Stimulated activated CD4-positive, alpha-beta T cell treated with anti-CD3 and anti-CD28 coated beads, Interleukin-15, amount 100 ng/mL, for 48 hours (primary cell): ENCODE data around the gene ITGA1.
"Not testable (repeated sequence)": the region's sequence is repeated elsewhere in the genome, so short reads cannot be mapped to it uniquely, and the experiment has no call there.

Source experiments
- DNase-seq, 2 donors: peaks; one replicate each; pipeline ENCODE4 v3.0.0-alpha.2; 2020; ENCODE audit warnings: low read depth in 2 of 2

The ITGA1 gene

DNA sequence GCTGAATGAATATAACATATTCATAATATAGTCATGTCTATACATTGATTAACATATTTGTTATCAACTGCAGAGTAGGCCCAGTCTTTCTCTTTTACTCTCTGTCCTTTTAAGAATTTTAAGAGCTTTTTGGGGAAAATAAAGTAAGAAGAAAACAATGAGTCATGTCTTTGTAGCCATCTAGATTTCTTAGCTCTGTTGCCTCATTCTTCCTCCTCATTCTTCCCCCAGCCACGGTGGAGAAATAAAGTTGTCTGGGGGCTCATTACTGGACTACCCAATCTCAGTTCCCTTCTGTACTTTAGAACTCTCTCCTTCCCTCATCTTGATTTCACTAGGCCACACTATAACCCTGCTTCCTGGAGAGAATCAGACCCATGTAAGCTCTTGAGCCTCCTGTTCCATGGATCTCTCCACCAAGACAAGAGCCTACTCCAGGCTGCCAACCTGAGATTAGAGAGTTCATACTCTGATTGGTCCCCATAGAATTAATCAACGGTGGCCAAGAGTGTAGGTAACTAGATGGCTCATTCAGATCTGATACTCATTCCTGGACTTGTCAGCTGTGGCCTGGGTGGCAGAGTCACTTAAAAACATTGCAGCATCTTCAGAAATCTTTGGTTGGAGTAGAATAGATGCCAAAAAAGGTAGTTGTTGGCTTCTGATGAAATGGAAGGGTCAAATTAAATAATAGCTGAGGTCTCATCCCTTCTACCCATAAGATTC lies 44.2 kb downstream of the ITGA1 start:
- DNase-seq = no peak

DNA sequence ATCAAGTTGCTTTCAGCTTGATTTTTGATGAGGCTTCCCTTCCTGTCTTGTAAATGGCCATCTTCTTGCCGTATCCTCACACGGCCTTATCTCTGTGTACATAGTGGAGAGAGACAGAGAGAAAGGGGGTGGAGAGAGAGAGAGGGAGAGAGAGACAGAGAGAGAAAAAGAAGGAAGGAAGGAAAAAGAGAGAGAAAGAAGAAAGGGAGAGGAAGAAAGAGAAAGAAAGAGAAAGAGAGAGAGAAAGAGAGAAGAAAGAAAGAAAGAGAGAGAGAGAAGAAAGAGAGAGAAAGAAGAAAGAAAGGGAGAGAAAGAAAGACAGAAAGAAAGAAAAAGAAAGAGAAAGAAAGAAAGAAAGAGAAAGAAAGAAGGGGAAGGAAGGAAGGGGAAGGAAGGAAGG lies 46.6 kb downstream of the ITGA1 start:
- DNase-seq = no peak

GRCh38 chr5:52837068-52837467 lies 49.4 kb downstream of the ITGA1 start:
- no peak for DNase-seq

GRCh38 chr5:52837591-52838001 lies 49.9 kb downstream of the ITGA1 start:
- no peak for DNase-seq

- DNase-seq = no peak
These were observed 50.8 kb downstream of the ITGA1 start for GRCh38 chr5:52838326-52839015.

GRCh38 chr5:52839285-52839684 lies 51.6 kb downstream of the ITGA1 start:
- no peak for DNase-seq

DNA sequence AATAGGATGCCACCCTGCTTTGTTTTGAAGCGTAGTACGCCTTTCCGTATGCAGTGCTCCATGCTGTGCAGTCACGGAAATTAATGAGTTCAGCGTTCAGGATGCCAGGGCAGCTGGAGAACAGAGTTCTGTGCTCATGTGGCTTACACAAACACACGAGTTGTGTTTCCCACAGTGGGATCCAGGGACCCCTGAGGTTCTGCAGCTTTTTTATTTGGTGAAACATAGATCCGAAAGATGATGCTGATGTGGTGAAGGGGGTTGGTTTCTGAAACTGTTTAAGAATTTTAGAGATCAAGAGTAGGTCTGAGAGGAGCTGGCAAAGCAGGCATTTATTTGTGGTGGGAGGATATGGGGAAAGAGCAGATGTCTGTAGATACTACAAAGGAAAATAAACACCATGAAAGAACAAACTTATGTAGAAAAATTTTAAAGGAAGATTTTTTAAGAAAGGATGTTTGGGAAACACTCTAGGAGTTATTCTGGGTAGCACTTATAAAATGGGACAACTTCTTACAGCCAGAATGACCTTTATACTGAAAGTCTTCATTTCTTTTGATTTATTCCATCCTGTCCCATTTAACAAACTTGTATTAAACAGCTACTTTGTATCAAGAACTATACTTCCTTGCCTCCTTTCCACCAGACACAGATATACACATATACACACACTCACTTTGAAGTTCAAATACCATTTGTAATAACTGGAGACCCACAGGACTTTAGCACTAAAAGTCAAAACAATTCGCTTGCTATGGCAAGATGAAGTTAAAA lies 52.7 kb downstream of the ITGA1 start:
- DNase-seq = no peak

GRCh38 chr5:52841114-52841513 lies 53.4 kb downstream of the ITGA1 start:
- DNase-seq = no peak

DNA sequence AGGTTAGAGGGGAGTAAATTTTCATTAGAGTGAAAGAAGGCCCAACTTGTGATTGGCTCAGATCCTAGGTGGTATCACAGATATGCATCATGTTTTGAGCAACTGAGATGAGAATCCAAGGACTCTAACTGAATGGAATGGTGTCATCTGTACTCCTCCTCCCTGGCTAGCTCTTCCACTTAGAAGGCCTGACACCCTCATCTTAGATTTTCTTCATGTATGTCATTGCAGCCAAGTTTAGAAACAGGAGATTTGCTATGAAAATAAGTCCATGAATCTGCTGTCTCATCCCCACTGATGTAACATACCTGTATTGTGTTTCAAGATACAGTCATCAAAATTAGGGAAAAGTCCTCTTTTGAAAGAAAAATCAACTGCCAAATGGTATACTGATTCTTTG lies 54.4 kb downstream of the ITGA1 start:
- DNase-seq = no peak

DNA sequence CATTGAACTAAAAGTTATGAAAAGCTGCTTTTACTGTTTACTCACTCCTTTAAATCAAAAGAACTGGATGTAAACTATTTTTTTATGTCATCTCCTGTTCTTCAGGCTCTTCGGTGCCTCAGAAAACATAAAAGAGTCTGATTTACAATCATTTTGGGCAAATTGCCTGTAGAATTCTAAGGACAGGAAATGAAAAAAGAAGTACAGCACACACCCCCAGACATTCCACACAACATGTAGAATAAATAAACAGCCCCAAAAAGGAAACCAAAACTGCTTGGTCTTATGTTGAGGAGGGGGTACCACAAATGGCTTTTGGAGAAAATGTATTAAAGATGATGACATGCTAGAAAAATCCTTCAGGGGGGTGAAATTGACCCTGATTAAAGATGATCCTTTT lies 57.2 kb downstream of the ITGA1 start:
- no peak for DNase-seq

- DNase-seq = no peak
These were observed 58.6 kb downstream of the ITGA1 start for GRCh38 chr5:52846182-52846842.

DNA sequence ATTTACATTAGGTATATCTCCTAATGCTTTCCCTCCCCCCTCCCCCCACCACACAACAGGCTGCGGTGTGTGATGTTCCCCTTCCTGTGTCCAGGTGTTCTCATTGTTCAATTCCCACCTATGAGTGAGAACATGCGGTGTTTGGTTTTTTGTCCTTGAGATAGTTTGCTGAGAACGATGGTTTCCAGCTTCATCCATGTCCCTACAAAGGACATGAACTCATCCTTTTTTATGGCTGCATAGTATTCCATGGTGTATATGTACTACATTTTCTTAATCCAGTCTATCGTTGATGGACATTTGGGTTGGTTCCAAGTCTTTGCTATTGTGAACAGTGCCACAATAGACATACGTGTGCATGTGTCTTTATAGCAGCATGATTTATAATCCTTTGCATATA lies 61.0 kb downstream of the ITGA1 start:
- not testable (repeated sequence) for DNase-seq

- DNase-seq = no peak
These were observed 61.8 kb downstream of the ITGA1 start for GRCh38 chr5:52849544-52849943.

- no peak for DNase-seq
These were observed 65.9 kb downstream of the ITGA1 start for GRCh38 chr5:52853650-52854049.

DNA sequence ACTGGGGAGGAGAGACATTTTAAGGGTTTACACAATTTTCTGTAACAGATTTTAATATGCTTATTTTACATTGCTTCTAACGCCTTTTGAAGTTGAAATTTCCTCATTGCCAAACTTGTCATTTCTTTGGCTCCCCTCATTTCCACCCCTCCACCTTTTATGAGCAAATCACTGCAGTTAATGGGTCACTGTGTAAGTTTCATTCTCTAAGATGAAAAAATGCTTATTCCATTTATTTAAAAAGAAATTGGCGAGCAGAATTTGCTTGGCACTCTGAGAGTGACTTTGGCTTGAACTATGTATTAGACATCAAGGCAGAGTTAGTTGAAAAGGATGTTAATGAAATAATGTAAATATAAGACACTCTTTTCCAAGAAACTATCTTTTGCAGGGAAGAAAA lies 66.6 kb downstream of the ITGA1 start:
- no peak for DNase-seq

GRCh38 chr5:52854949-52855348 lies 67.2 kb downstream of the ITGA1 start:
- DNase-seq = no peak

- no peak for DNase-seq
These were observed 68.8 kb downstream of the ITGA1 start for GRCh38 chr5:52856564-52856963.

GRCh38 chr5:52859628-52860027 lies 71.9 kb downstream of the ITGA1 start:
- DNase-seq = no peak

GRCh38 chr5:52861368-52861767 lies 73.7 kb downstream of the ITGA1 start:
- DNase-seq = no peak

- DNase-seq = no peak
These were observed 76.1 kb downstream of the ITGA1 start for GRCh38 chr5:52863715-52864290.

DNA sequence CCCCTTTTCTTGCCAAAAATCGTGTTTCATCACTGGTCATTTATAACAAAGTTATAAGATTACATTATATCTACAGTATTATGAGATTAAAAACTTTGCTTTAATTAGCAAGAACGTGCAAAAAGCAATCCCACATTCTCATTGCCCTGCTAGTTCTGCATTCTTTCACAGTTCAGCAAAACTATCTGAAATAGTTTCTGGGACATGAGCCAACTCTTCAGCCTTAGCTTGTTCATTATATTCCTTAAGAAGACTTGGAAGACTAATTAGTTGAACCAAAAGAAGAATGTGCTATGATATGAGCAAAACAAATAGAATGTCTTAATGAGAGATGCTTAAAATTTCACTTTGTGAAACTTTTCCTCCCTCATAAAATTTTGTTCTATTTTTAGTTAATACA lies 76.7 kb downstream of the ITGA1 start:
- DNase-seq = no peak

- DNase-seq = no peak
These were observed 77.2 kb downstream of the ITGA1 start for GRCh38 chr5:52864884-52865283.
